Muscle of back (tissue), 13 donors: Measurements from ENCODE around the gene GPR158. TPM values are rescaled to one million over a fixed set of nuclear protein-coding genes. Genes with fewer than 3 reads are reported as not detected.
"Not testable (repeated sequence)": the region's sequence is repeated elsewhere in the genome, so short reads cannot be mapped to it uniquely, and the experiment has no call there.

Experiments
- DNase-seq, 3 donors: peaks; one replicate each; pipeline versions ENCODE4 v3.0.0 to v3.0.0-alpha.2; 2013
- long read RNA-seq, 9 donors: transcript quantifications; one replicate each; lab custom pipeline, GENCODE V29; 2026
- polyA plus RNA-seq, 10 donors: library from polyadenylated mRNA; unstranded; fragments of 120-200 nt; gene quantifications; one replicate each; pipeline ENCODE4 v1.2.1, GENCODE V29; 2013; ENCODE audit not compliant: insufficient read length in 10 of 10

The GPR158 gene, protein sequence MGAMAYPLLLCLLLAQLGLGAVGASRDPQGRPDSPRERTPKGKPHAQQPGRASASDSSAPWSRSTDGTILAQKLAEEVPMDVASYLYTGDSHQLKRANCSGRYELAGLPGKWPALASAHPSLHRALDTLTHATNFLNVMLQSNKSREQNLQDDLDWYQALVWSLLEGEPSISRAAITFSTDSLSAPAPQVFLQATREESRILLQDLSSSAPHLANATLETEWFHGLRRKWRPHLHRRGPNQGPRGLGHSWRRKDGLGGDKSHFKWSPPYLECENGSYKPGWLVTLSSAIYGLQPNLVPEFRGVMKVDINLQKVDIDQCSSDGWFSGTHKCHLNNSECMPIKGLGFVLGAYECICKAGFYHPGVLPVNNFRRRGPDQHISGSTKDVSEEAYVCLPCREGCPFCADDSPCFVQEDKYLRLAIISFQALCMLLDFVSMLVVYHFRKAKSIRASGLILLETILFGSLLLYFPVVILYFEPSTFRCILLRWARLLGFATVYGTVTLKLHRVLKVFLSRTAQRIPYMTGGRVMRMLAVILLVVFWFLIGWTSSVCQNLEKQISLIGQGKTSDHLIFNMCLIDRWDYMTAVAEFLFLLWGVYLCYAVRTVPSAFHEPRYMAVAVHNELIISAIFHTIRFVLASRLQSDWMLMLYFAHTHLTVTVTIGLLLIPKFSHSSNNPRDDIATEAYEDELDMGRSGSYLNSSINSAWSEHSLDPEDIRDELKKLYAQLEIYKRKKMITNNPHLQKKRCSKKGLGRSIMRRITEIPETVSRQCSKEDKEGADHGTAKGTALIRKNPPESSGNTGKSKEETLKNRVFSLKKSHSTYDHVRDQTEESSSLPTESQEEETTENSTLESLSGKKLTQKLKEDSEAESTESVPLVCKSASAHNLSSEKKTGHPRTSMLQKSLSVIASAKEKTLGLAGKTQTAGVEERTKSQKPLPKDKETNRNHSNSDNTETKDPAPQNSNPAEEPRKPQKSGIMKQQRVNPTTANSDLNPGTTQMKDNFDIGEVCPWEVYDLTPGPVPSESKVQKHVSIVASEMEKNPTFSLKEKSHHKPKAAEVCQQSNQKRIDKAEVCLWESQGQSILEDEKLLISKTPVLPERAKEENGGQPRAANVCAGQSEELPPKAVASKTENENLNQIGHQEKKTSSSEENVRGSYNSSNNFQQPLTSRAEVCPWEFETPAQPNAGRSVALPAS (N-terminal part only)
- under 1 TPM in 9 of 10 donors, not detected in 1; 0.04 to 0.36 (median 0.12) TPM for polyA plus RNA-seq
- long read RNA-seq, donor 1 = 0 reads
- long read RNA-seq, donor 2 = 0 reads
- long read RNA-seq, donor 3 = 0 reads
- long read RNA-seq, donor 4 = 0 reads
- long read RNA-seq, donor 5 = 0 reads
- long read RNA-seq, donor 6 = 0 reads
- long read RNA-seq, donor 7 = 0 reads
- long read RNA-seq, donor 8 = 0 reads
- long read RNA-seq, donor 9, full-length matches to known transcripts = 1 of 1 reads
- long read RNA-seq, donor 9, partial matches to known transcripts = 0 of 1 reads
- long read RNA-seq, donor 9, other reads (novel, unspliced or antisense) = 0 of 1 reads

DNA sequence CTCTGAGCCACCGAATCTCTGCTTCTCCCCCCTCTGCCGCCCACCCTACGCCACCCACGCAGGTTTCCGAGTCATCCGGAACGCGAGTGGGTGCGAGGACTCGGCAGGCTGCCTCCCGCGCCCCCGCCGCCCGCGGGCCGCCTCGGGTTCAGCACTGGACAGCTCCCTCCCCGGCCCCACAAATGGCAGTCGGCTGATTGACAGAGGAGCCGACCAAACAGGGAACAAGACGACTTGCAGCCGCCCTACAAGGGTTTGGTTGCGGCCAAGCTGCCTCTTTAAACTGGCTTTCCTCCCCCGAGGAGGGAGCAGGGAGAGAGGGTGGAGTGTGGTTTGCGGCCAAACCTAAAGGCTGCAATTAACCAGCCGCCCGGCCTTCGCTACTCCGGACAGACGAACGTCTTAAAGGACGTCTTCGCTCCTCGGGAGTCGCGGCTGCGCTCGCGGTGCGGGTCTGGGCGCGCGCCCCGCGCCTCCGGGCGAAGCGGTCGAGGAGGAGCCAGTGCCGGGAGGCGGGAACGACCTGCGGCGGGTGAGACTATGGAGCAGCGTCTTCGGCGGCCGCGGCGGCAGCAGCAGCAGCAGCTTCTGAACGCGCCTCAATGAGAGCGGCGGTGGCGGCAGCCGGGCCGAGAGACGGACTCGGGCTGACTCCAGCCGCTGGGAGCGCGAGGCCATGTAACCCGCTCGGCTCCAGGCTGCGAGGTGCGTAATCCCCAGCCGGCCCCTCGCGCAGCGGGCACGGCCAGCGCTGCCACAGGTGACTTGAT, at the start of gene GPR158:
Gene GPR158 (plus strand): TSS at position 541 of the 770 bp plus-strand sequence. CDS start 420 bp downstream, outside the sequence.
- peak; percentile 92 to 97 (median 93) for DNase-seq

GRCh38 chr10:25125201-25125611, 49.6 kb upstream of the GPR158 start:
- DNase-seq = no peak

GRCh38 chr10:25129592-25129991, 45.2 kb upstream of the GPR158 start:
- DNase-seq = no peak

GRCh38 chr10:25130906-25131305, 43.9 kb upstream of the GPR158 start:
- no peak for DNase-seq

- DNase-seq = no peak
Observed at GRCh38 chr10:25142116-25142864, 32.5 kb upstream of the GPR158 start.

GRCh38 chr10:25157650-25158049, 17.2 kb upstream of the GPR158 start:
- no peak for DNase-seq

DNA sequence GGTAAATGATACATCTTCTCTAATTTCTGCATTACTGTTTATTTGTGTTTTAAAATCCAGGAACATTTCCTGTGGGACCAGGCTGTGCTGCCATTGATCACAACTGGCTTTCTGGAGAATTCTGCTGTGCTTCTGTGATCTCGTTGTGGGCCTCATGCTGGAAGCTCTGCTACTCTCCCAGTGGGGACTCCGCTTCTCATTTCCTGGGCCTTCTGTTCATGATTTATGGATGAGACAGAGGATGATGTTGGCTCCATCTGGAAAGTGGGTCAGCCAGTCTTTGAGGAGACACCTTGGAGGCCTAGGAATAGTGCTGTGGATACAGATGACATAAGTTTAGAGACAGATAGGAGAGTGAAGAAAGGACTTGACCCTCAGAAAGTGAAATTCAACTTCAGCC, 15.2 kb upstream of the GPR158 start:
- no peak for DNase-seq

GRCh38 chr10:25162391-25162790, 12.4 kb upstream of the GPR158 start:
- DNase-seq = no peak

DNA sequence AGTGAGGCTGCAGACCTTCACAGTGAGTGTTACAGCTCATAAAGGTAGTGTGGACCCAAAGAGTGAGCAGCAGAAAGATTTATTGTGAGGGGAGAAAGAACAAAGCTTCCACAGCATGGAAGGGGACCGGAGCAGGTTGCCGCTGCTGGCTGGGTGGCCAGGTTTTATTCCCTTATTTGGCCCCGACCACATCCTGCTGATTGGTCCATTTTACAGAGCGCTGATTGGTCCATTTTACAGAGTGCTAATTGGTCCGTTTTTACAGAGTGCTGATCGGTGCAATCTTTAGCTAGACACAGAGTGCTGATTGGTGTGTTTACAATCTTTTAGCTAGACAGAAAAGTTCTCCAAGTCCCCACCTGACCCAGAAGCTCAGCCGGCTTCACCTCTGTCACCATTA, 11.3 kb upstream of the GPR158 start:
- not testable (repeated sequence) for DNase-seq

DNA sequence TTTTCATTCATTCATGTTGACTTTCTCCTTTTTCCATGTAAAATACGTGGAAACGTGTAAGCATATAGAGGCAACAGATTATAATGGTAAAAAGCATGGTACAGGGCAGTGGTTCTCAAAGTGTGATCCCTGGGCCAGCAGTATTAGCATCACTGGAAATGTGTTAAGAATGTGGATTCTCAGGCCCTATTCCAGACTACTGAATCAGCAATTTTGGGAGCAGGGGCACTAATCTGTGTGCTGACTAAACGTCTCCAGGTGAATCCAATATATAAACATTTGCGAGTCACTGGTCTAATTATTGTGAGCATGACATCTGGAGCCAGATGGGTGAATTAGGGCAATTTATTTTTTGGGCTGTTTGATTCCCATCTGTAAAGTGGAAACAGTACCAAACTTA, 5.1 kb upstream of the GPR158 start:
- no peak for DNase-seq

GRCh38 chr10:25170627-25171026, 4.2 kb upstream of the GPR158 start:
- DNase-seq = no peak

GRCh38 chr10:25175527-25176420, 973 bp downstream of the GPR158 start:
- DNase-seq = peak in 1 of 3 donors; percentile 17

DNA sequence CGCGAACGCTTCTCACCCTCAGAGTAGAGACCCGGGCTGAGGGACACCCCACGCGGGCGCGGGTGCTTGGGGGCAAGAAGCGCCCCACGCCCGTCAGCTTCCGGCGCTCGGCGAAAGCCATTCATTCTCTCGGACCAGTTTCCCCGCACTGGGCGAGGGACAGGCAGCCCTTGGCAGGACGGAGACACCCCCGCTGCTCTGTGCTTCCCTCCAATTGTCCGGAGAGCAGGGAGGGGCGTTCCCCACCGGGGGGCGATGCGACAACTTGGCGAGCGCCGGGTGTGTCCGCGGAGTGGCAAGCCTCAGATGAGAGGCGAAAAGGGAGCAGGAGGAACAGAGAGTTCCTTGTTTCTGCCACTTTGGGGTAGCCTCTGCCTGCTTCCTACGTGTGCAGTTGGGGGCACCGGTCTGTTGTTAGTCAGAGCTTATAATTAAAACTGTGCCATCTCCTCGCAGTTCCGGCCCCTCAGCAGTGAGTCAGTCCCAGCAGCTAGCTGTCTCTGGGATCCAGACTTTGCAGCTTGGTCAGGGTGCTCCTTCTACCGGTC, 1.7 kb downstream of the GPR158 start:
- no peak for DNase-seq

DNA sequence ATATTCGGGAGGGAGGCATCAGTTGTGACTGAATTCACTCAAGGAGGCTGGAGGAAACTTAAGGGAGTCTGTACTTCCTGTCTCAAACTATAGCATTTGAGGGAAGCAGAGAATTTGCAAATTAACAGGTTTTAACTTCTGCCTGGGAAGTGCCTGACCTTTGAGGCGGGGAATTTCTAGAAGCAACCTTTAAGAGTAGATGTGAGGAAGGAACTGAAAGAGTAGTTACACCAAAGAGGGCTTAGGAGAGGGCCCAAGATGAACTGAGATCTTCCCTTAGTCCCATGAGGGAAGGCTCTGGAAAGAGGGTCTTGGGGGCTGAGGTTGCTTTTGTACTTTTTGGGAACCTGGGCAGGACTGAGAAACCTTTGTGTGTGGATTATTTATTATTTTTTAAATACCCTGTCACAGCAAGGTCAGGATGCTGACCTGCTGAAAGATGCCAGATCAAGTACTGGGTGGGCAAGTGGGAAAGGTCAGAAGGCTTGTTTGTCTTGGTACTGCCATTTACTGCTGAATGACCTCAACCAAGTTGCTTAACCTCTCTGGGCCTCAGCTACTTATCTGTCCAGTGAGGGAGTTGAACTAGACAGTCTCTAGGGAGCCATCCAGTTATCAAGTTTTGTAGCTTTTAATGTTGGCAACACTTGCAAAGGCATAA, 2.4 kb downstream of the GPR158 start:
- DNase-seq = no peak

GRCh38 chr10:25177754-25178135, 2.9 kb downstream of the GPR158 start:
- DNase-seq = no peak

DNA sequence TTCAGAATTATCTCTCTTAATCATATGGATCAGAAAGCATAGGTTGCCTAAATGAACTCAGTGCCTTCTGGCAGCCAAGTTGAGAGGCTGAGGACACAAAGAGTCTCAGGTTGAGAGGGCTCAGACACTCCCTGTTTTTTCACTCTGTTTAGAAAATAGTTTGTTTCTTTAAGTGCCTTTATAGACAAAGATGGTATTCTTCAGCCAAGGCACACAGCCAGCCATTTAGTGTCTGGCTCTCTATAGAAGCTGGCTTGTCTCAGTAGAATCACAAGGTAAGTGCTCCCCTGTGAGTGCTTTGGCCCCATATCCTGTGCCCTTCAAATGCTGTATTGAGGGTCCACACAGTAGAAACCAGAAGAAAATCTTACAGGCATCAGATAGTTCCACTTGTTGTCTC, 3.6 kb downstream of the GPR158 start:
- DNase-seq = no peak

GRCh38 chr10:25180801-25181200, 6.0 kb downstream of the GPR158 start:
- no peak for DNase-seq

DNA sequence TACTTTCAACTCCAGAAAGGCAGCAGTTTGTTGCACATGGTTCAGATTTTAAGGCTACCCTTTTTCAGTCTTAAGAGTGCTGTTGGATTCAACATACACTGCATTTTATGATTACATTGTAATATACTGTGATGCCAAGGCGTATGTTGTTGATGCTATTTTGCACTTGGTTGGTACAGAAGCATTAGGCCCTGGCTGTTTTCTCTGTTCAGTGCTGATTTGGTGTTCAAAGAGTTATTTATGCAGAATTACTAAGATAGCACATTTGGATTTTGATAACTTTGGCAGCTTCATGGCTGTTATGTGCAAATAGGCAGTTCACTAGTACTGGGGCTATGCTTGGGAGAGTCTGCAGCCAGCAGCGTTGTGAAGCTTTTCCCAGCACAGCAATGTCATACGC, 7.8 kb downstream of the GPR158 start:
- DNase-seq = no peak
